ENCODE data around the gene SRA1. TPM values are rescaled to one million over a fixed set of nuclear protein-coding genes. Genes with fewer than 3 reads are reported as not detected.
A peak's percentile ranks its signal among the peaks of the same experiment; 100 is the strongest.
"Not testable (repeated sequence)": the region's sequence is repeated elsewhere in the genome, so short reads cannot be mapped to it uniquely, and the experiment has no call there.

Gene SRA1
- total and polyA plus RNA-seq, 2 experiments from 2014 or later = 46.2 to 90.6 TPM

DNA sequence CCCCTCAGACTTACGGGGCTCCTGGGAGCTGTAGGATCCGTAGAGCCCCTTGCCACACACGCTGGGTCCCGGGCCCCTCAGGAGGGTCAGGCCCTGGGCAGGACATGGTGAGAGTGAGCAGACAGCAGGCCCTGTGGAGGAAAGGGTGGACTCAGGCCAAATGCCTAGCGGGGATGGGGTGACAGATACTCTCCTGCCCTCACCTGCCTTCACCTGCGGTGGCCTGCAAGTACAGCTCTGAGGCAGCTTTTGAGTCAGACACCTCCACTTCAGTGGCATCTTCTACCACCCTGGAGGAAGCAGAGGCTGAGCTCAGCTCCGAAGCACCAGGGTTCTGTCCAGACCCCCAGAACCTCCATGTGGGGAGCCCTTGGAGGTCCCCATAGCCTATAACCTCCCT, 33.6 kb upstream of the SRA1 start:
- no peaks in the 10 kb centered on the region for H3K79me2 ChIP-seq (ENCODE audit: insufficient read depth)
- H3K4me2 ChIP-seq (ENCODE audit: unreplicated experiment) = no peak overlapping the region
- peaks cover 8% of the 10 kb centered on the region; the same call in 1 of the 2 replicates for H3F3A ChIP-seq (ENCODE audit: insufficient read depth)
- H2AFZ ChIP-seq = no peak overlapping the region
- WGBS, 2 experiments (ENCODE audit: low coverage in 1 of 2, low lambda C conversion rate in 2 of 2, missing lambda C conversion rate in 2 of 2) = 75 to 83% methylated on average over 7 of the region's 7 CpGs
- no peaks in the 10 kb centered on the region; the same call in 1 of the 2 replicates for H3K27me3 ChIP-seq (replicated peaks; ENCODE audit: insufficient read depth)
- H3K4me1 ChIP-seq (ENCODE audit: insufficient read depth) = peaks cover 38% of the 10 kb centered on the region
- no peaks in the 10 kb centered on the region for H3K36me3 ChIP-seq (ENCODE audit: low read depth)
- no peak overlapping the region for H3K27ac ChIP-seq
- in situ Hi-C loops (cut with MboI) = no loop called here
- H3K9me2 ChIP-seq (ENCODE audit: insufficient read depth) = no peaks in the 10 kb centered on the region
- no peak overlapping the region for H3K4me3 ChIP-seq
- H3K9me3 ChIP-seq (ENCODE audit: low read depth) = no peaks in the 10 kb centered on the region
- TF ChIP-seq EZH2phosphoT487 (IDR thresholded peaks at IDR 0.05; ENCODE audit: insufficient read depth, low read depth) = no peak
- no peak for TF ChIP-seq EZH2 (IDR thresholded peaks at IDR 0.05; ENCODE audit: insufficient read depth, poor library complexity, severe bottlenecking)
- no peaks in the 10 kb centered on the region for H4K20me1 ChIP-seq (ENCODE audit: insufficient read depth)
- DNase-seq = no peak
- H3K9ac ChIP-seq = no peak overlapping the region

DNA sequence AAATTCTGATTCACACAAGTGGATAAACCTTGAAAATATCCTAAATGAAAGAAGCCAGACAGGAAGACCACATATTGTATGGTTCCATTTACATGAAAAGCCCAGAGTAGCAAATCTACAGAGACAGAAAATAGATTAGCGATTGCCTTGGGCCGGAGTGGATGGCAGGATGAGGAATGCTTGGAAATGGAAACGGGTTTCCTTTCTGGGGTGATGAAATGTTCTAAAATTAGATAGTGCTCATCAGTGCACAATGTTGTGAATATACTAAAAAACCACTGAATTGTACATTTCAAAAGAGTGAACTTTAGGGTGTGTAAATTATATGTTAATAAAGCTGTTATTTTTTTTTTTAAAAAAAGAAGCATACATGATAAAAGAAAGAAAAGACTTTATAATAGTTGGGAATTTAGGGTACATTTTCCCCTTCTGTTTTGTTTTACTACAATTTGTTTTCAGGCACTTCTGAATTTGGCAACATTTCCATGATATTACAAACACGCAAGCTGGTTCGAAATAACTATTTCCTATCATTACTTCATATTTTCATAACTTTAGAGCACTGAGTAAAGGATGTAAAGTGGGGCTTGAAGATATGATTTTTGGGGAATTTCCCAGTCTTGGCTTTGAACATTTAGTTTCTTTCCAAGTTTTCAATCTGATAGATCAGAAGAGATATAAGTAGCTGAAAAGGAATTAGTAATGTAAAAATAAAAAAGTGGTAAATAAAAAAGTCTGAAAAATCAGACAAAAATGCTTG, 31.2 kb upstream of the SRA1 start:
- H3K4me1 ChIP-seq (ENCODE audit: insufficient read depth) = peaks cover 38% of the 10 kb centered on the region
- peak; percentile 70 for DNase-seq
- no peak for TF ChIP-seq EZH2phosphoT487 (IDR thresholded peaks at IDR 0.05; ENCODE audit: insufficient read depth, low read depth)
- TF ChIP-seq EZH2 (IDR thresholded peaks at IDR 0.05; ENCODE audit: insufficient read depth, poor library complexity, severe bottlenecking) = no peak
- no peaks in the 10 kb centered on the region for H4K20me1 ChIP-seq (ENCODE audit: insufficient read depth)
- H3K9ac ChIP-seq = 0 out of 2 replicates have a peak overlapping the region, but pooled peaks have one; percentile 0
- H3K9me2 ChIP-seq (ENCODE audit: insufficient read depth) = no peaks in the 10 kb centered on the region
- 13 to 14% methylated on average over 5 of the region's 5 CpGs for WGBS, 2 experiments (ENCODE audit: low coverage in 1 of 2, low lambda C conversion rate in 2 of 2, missing lambda C conversion rate in 2 of 2)
- peak overlapping the region; percentile 11; the same call in 1 of the 2 replicates for H3K4me3 ChIP-seq
- H3F3A ChIP-seq (ENCODE audit: insufficient read depth) = peaks cover 8% of the 10 kb centered on the region; the same call in 1 of the 2 replicates
- peak overlapping the region; percentile 44; the same call in 1 of the 2 replicates for H2AFZ ChIP-seq
- in situ Hi-C loops (cut with MboI) = no loop called here
- H3K27ac ChIP-seq = peak overlapping the region; percentile 0; the same call in 1 of the 2 replicates
- peak overlapping the region; percentile 55 for H3K4me2 ChIP-seq (ENCODE audit: unreplicated experiment)
- H3K27me3 ChIP-seq (replicated peaks; ENCODE audit: insufficient read depth) = no peaks in the 10 kb centered on the region
- no peaks in the 10 kb centered on the region for H3K79me2 ChIP-seq (ENCODE audit: insufficient read depth)
- H3K36me3 ChIP-seq (ENCODE audit: low read depth) = no peaks in the 10 kb centered on the region
- H3K9me3 ChIP-seq (ENCODE audit: low read depth) = no peaks in the 10 kb centered on the region

DNA sequence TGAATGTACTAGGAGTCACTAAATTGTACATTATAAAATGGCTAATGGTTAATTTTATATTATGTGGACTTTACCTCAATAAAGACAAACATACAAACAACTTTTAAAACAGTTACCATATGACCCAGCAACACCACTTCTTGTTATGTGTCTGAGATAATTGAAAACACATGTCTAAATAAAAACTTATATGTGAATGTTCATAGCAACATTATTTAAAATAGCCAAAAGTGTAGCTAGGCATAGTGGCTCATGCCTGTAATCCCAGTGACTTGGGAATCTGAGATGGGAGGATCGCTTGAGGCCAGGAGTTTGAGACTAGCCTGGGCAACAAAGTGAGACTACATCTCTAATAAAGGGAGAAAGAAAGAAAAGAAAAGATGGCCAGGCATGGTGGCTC, 30.2 kb upstream of the SRA1 start:
- Histone ChIP-seq H3K4me1 (ENCODE audit: insufficient read depth) (peaks cover 38% of the 10 kb centered on the region), H3K27ac (no peak overlapping the region), H3K27me3 (replicated peaks; ENCODE audit: insufficient read depth) (no peaks in the 10 kb centered on the region), H3K4me2 (ENCODE audit: unreplicated experiment) (no peak overlapping the region), H3K36me3 (ENCODE audit: low read depth) (no peaks in the 10 kb centered on the region), H3K9ac (no peak overlapping the region), H3K79me2 (ENCODE audit: insufficient read depth) (no peaks in the 10 kb centered on the region), H3K9me2 (ENCODE audit: insufficient read depth) (no peaks in the 10 kb centered on the region), H2AFZ (no peak overlapping the region), H3K4me3 (no peak overlapping the region), H3K9me3 (ENCODE audit: low read depth) (no peaks in the 10 kb centered on the region), H4K20me1 (ENCODE audit: insufficient read depth) (no peaks in the 10 kb centered on the region), H3F3A (ENCODE audit: insufficient read depth) (peaks cover 8% of the 10 kb centered on the region; the same call in 1 of the 2 replicates)
- in situ Hi-C loops (cut with MboI) = no loop called here
- no peak for TF ChIP-seq EZH2 (IDR thresholded peaks at IDR 0.05; ENCODE audit: insufficient read depth, poor library complexity, severe bottlenecking)
- TF ChIP-seq EZH2phosphoT487 (IDR thresholded peaks at IDR 0.05; ENCODE audit: insufficient read depth, low read depth) = no peak
- peak; percentile 18 for DNase-seq
- WGBS, 2 experiments (ENCODE audit: low coverage in 1 of 2, low lambda C conversion rate in 2 of 2, missing lambda C conversion rate in 2 of 2) = 94 to 100% methylated on average over 1 of the region's 1 CpG

DNA sequence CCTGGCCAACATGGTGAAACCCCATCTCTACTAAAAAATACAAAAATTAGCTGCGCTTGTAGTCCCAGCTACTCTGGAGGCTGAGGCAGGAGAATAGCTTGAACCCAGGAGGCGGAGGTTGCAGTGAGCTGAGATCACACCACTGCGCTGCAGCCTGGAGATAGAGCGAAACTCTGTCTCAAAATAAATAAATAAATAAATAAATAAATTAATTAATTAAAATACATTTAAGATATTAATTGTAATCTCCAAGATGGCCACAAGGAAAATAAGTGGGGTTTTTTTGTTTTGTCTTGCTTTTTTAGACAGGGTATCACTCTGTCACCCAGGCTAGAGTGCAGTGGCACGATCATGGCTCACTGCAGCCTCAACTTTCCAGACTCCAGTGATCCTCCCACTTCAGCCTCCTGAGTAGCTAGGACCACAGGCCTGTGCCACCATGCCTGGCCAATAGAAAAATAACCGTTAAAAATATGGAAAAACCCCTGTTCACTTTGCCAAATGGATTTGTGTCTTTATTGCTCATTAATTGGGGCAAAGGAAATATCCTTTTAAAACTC, 22.0 kb upstream of the SRA1 start:
- WGBS, 2 experiments (ENCODE audit: low coverage in 1 of 2, low lambda C conversion rate in 2 of 2, missing lambda C conversion rate in 2 of 2) = 73 to 77% methylated on average over 6 of the region's 6 CpGs
- H3K4me2 ChIP-seq (ENCODE audit: unreplicated experiment); in situ Hi-C loops (cut with MboI); H3K36me3 ChIP-seq (ENCODE audit: low read depth); H3K27me3 ChIP-seq (replicated peaks; ENCODE audit: insufficient read depth); H3K9me2 ChIP-seq (ENCODE audit: insufficient read depth); H3K9me3 ChIP-seq (ENCODE audit: low read depth); H3K79me2 ChIP-seq (ENCODE audit: insufficient read depth); DNase-seq; H4K20me1 ChIP-seq (ENCODE audit: insufficient read depth); H3F3A ChIP-seq (ENCODE audit: insufficient read depth); H3K4me1 ChIP-seq (ENCODE audit: insufficient read depth); H2AFZ ChIP-seq; H3K27ac ChIP-seq; H3K4me3 ChIP-seq; H3K9ac ChIP-seq: not testable (repeated sequence)
